ENCODE data around the gene DPYSL3. TPM values are rescaled to one million over a fixed set of nuclear protein-coding genes. Genes with fewer than 3 reads are reported as not detected.

DPYSL3 gene
- total and polyA plus RNA-seq, 2 donors: 3.7 to 9.2 TPM

DNA sequence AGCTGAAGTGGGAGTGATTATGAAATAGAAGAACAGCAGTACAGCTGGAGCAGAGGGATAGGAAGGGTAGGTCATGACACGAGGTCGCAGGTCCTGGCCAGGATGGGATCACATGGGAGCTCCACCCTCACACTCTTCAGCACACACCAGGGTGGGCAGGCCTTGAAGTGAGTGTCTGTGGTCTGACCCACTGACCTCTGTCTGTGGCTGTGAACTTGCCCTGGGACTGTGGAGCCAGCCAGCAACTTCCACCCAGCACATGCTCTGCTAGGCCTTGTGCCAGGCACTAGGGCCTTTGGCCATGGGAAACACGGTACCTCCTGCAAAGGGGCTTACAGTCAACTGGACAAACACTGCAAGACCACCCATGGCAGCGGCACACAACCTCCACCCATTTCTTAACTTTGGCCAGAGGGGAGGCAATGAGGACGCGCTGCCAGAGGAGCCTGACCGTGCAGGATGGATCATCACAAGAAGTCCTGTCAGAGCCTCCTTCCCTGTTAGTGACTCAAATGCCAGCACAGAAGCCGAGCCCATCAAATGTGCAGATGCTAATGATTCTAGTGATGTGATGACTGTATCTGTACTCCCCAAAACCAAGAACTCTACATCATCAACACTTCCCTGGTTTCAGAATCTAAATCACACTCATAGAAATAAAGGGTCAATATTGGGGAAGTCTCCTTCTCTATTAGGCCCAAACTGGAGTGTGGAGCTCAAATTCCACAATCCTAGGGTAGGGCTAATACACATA, 113.6 kb downstream of the DPYSL3 start:
- Histone ChIP-seq H3K4me1 (ENCODE audit: control insufficient read depth in 2 of 2, insufficient read depth in 2 of 2, low read length in 2 of 2) (no peaks in the 10 kb centered on the region), H3K4me3 (ENCODE audit: low read length in 2 of 2) (no peak overlapping the region), H3K9me3 (ENCODE audit: control insufficient read depth in 2 of 2, insufficient read depth in 1 of 2, low read length in 1 of 2) (no peaks in the 10 kb centered on the region), H3K36me3 (ENCODE audit: control insufficient read depth in 2 of 2, insufficient read depth in 2 of 2, low read length in 1 of 2) (no peaks in the 10 kb centered on the region), H3K27me3 (ENCODE audit: control insufficient read depth in 2 of 2, insufficient read depth in 1 of 2, low read length in 1 of 2) (no peaks in the 10 kb centered on the region), H3K27ac (ENCODE audit: low read depth in 1 of 2, low read length in 1 of 2) (no peak overlapping the region)
- WGBS: 81% methylated on average over 8 of the region's 8 CpGs
- no peak for DNase-seq (ENCODE audit: low read depth in 6 of 9, low spot score in 9 of 9)

DNA sequence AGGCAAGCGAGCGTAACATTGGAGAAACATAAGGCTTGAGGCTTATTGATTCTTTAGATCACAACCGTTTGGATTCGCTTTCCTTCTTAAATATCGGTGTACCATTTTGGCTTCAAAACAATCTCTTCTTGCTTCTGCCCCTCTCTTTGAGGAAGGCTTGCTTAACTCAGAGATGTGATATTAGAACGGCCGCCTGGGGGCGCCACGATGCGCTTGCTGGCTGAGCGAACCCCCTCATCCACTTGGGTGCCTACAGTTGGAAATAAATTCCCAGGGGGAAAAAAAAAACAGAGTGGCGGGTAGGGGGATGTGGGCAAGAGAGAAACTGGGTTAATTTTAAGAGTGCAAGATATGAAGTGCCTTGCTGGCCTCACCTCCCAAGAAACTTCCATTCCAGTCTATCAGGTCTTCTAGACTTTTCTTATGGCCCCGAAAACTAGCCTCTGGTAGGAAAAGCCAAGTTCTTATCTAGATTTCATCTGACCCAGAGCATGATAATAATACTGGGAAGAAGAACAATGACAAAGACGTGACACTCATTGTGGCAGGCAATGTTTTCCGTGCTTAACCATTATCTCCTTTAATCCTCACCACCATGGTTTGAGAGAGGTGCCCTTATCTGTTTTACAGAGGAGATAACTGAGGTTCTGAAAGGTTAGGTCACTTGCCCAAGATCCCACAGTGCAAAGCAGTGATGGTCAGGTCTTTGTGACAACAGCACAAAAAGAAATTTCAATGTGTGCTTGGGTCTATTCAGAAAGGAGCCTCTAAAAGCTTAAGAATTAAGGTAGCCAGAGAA, 115.8 kb downstream of the DPYSL3 start:
- H3K27ac ChIP-seq (ENCODE audit: low read depth in 1 of 2, low read length in 1 of 2): no peak overlapping the region
- DNase-seq (ENCODE audit: low read depth in 6 of 9, low spot score in 9 of 9): no peak
- WGBS: 93% methylated on average over 15 of the region's 15 CpGs
- H3K36me3 ChIP-seq (ENCODE audit: control insufficient read depth in 2 of 2, insufficient read depth in 2 of 2, low read length in 1 of 2): no peaks in the 10 kb centered on the region
- no peak overlapping the region for H3K4me3 ChIP-seq (ENCODE audit: low read length in 2 of 2)
- no peaks in the 10 kb centered on the region for H3K4me1 ChIP-seq (ENCODE audit: control insufficient read depth in 2 of 2, insufficient read depth in 2 of 2, low read length in 2 of 2)
- H3K9me3 ChIP-seq (ENCODE audit: control insufficient read depth in 2 of 2, insufficient read depth in 1 of 2, low read length in 1 of 2): no peaks in the 10 kb centered on the region
- H3K27me3 ChIP-seq (ENCODE audit: control insufficient read depth in 2 of 2, insufficient read depth in 1 of 2, low read length in 1 of 2): no peaks in the 10 kb centered on the region

DNA sequence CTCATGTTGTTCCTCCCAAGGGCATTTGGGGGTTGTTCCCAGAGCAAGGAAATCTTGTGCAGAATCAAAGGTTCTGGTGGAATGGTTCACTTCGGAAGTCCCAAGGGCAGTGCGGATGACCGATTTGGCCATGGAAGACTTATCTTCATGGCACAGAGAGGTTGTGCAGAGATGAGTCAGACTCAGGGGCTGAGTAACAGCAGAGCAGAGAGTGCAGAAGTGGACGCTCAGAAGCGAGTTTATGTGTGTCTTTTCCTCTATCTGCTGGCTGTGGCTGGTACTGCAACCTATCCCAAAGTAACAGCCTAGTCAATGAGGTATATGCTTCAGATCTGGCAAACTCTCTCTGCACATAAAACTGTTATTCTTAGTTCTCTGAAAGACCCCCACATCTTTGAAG, 118.1 kb downstream of the DPYSL3 start:
- Histone ChIP-seq H3K27me3 (ENCODE audit: control insufficient read depth in 2 of 2, insufficient read depth in 1 of 2, low read length in 1 of 2) (no peaks in the 10 kb centered on the region), H3K27ac (ENCODE audit: low read depth in 1 of 2, low read length in 1 of 2) (no peak overlapping the region), H3K9me3 (ENCODE audit: control insufficient read depth in 2 of 2, insufficient read depth in 1 of 2, low read length in 1 of 2) (no peaks in the 10 kb centered on the region), H3K4me3 (ENCODE audit: low read length in 2 of 2) (no peak overlapping the region), H3K4me1 (ENCODE audit: control insufficient read depth in 2 of 2, insufficient read depth in 2 of 2, low read length in 2 of 2) (no peaks in the 10 kb centered on the region), H3K36me3 (ENCODE audit: control insufficient read depth in 2 of 2, insufficient read depth in 2 of 2, low read length in 1 of 2) (no peaks in the 10 kb centered on the region)
- WGBS: 86% methylated on average over 5 of the region's 5 CpGs
- DNase-seq (ENCODE audit: low read depth in 6 of 9, low spot score in 9 of 9): no peak

DNA sequence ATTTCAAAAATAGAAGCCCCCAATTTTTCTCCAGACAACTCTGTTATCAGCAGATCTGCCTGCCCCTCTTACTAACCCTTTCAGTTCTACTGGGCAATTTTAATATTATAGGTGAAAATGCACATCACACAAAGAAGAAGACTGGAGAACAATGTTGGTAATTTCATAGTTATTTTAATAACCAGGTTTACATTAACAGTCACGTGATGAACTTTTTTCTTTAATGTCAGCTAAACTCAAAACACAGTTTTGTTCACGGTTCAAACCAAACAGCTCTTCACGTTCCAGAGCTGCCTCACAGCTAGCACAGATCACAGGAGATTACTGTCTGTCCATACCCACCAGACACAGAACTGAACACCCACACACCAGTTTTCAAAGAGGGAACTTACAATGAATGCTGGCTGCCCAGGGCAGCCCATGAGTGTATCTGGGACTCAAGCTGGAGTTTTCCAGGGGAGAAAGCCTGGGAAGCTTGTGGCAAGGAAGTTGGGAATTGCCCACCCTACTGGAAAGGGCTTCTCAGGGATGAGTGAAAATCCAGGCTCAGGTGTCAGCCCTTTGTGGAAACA, 119.1 kb downstream of the DPYSL3 start:
- H3K4me3 ChIP-seq (ENCODE audit: low read length in 2 of 2): no peak overlapping the region
- no peaks in the 10 kb centered on the region for H3K4me1 ChIP-seq (ENCODE audit: control insufficient read depth in 2 of 2, insufficient read depth in 2 of 2, low read length in 2 of 2)
- 91% methylated on average over 3 of the region's 3 CpGs for WGBS
- no peaks in the 10 kb centered on the region for H3K27me3 ChIP-seq (ENCODE audit: control insufficient read depth in 2 of 2, insufficient read depth in 1 of 2, low read length in 1 of 2)
- H3K9me3 ChIP-seq (ENCODE audit: control insufficient read depth in 2 of 2, insufficient read depth in 1 of 2, low read length in 1 of 2): no peaks in the 10 kb centered on the region
- no peak overlapping the region for H3K27ac ChIP-seq (ENCODE audit: low read depth in 1 of 2, low read length in 1 of 2)
- DNase-seq (ENCODE audit: low read depth in 6 of 9, low spot score in 9 of 9): no peak
- no peaks in the 10 kb centered on the region for H3K36me3 ChIP-seq (ENCODE audit: control insufficient read depth in 2 of 2, insufficient read depth in 2 of 2, low read length in 1 of 2)

DNA sequence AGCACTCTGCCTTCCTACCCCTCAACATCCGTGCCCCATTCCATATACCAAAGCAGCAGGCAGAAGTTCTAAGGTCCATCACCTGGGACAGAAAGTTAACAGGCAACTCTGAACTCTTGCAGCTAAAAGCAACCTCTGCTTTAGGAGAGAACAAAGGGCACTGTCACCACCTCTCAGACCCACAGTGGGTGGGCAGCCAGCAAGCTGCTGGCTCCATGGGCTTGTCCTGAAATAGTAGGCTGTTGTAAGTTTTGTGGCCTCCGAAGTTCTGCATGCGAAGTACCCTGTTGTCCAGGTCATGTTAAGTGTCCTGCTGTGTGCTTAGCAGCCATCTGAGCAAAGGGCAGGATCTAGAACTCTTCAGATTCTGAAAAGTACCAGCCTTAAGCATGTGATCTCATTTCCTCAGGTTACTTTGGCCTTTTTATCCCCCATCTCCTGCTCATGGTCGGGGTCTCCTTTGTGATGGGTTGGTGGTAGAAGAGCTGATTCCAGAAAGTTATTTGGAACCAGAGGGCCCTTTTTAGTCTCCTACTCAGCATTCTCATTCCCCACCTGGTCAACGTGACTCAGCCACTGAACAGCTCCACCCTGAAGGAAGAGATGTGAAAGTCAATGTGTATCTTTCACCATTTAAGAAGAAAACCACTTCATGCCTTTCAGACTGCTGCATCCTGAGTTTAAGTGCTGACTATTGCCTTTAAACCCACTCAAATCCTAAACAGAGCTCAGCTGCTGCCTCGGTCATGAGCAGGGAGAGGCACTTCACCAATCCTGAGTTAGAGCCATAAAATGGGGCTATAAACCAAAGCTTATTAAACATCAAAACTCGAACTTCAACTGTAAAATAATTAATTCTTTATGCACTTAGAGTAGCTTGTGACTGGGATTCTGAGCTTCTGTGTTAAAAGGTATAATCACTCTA, 121.4 kb downstream of the DPYSL3 start:
- Histone ChIP-seq H3K4me3 (ENCODE audit: low read length in 2 of 2) (no peak overlapping the region), H3K4me1 (ENCODE audit: control insufficient read depth in 2 of 2, insufficient read depth in 2 of 2, low read length in 2 of 2) (no peaks in the 10 kb centered on the region), H3K36me3 (ENCODE audit: control insufficient read depth in 2 of 2, insufficient read depth in 2 of 2, low read length in 1 of 2) (no peaks in the 10 kb centered on the region), H3K27me3 (ENCODE audit: control insufficient read depth in 2 of 2, insufficient read depth in 1 of 2, low read length in 1 of 2) (no peaks in the 10 kb centered on the region), H3K27ac (ENCODE audit: low read depth in 1 of 2, low read length in 1 of 2) (no peak overlapping the region), H3K9me3 (ENCODE audit: control insufficient read depth in 2 of 2, insufficient read depth in 1 of 2, low read length in 1 of 2) (no peaks in the 10 kb centered on the region)
- 90% methylated on average over 7 of the region's 7 CpGs for WGBS
- no peak for DNase-seq (ENCODE audit: low read depth in 6 of 9, low spot score in 9 of 9)

DNA sequence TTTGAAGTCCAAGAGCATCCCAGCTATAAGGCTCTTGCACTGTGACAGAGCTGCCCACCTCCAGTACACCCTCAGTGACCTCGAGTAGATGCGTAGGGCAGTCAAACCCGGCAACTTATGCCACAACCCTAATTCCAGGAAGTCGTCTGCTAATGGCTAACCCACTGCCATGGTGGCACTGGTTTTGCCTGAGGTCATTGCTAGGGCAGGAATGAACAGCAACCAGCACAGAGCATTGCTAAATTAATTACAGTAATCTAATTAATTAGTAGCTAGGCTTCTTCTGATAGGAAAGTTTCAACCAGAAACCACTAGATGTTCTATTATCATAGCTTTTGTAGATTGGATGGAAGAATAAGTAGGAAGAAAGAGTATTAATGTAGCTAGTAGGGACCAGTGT, 122.8 kb downstream of the DPYSL3 start:
- no peak overlapping the region for H3K4me3 ChIP-seq (ENCODE audit: low read length in 2 of 2)
- no peaks in the 10 kb centered on the region for H3K27me3 ChIP-seq (ENCODE audit: control insufficient read depth in 2 of 2, insufficient read depth in 1 of 2, low read length in 1 of 2)
- H3K27ac ChIP-seq (ENCODE audit: low read depth in 1 of 2, low read length in 1 of 2): no peak overlapping the region
- H3K36me3 ChIP-seq (ENCODE audit: control insufficient read depth in 2 of 2, insufficient read depth in 2 of 2, low read length in 1 of 2): no peaks in the 10 kb centered on the region
- no peak for DNase-seq (ENCODE audit: low read depth in 6 of 9, low spot score in 9 of 9)
- H3K9me3 ChIP-seq (ENCODE audit: control insufficient read depth in 2 of 2, insufficient read depth in 1 of 2, low read length in 1 of 2): no peaks in the 10 kb centered on the region
- 88% methylated on average over 4 of the region's 4 CpGs for WGBS
- H3K4me1 ChIP-seq (ENCODE audit: control insufficient read depth in 2 of 2, insufficient read depth in 2 of 2, low read length in 2 of 2): no peaks in the 10 kb centered on the region

DNA sequence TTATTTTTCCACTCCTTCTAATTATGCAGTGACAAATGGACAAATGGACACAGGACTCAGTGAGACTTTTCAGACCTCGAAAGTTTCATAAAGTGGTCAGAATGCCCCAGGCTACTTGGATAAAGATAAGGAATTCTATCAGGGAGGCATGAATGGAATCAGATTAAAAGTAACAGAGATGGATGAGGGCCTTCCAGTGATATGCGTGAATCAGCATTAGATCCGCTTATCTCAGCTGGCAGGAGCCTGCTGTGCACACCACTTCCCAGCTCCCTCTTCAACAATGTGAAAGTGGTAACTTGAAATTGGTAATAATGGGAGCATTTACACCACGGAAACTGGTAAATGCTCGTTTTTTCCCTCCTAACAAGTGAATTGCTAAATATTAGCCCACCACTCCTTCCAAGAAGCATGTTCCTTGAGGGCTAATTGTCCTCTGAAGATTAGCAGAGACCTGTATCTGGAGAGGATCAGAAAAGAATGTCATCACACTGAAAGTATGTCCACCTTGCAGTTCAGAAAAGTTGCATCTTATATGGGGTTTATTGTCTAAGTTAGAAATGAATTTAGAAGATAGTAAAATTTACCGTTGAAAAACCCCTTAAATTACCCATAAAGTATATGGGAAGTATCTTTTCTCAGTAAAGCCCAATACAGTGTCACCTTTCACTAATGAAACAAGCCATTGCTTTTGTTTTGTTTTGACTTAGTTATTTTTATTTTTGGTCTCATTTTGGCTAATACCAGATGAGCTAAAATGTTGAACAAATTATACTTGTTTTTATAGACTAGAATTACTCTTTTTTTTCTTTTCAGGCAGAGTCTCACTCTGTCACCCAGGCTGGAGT, 125.3 kb downstream of the DPYSL3 start:
- Histone ChIP-seq H3K4me1 (ENCODE audit: control insufficient read depth in 2 of 2, insufficient read depth in 2 of 2, low read length in 2 of 2) (no peaks in the 10 kb centered on the region), H3K36me3 (ENCODE audit: control insufficient read depth in 2 of 2, insufficient read depth in 2 of 2, low read length in 1 of 2) (no peaks in the 10 kb centered on the region), H3K9me3 (ENCODE audit: control insufficient read depth in 2 of 2, insufficient read depth in 1 of 2, low read length in 1 of 2) (no peaks in the 10 kb centered on the region), H3K27me3 (ENCODE audit: control insufficient read depth in 2 of 2, insufficient read depth in 1 of 2, low read length in 1 of 2) (no peaks in the 10 kb centered on the region), H3K4me3 (ENCODE audit: low read length in 2 of 2) (no peak overlapping the region), H3K27ac (ENCODE audit: low read depth in 1 of 2, low read length in 1 of 2) (no peak overlapping the region)
- no peak for DNase-seq (ENCODE audit: low read depth in 6 of 9, low spot score in 9 of 9)
- 88% methylated on average over 6 of the region's 6 CpGs for WGBS

DNA sequence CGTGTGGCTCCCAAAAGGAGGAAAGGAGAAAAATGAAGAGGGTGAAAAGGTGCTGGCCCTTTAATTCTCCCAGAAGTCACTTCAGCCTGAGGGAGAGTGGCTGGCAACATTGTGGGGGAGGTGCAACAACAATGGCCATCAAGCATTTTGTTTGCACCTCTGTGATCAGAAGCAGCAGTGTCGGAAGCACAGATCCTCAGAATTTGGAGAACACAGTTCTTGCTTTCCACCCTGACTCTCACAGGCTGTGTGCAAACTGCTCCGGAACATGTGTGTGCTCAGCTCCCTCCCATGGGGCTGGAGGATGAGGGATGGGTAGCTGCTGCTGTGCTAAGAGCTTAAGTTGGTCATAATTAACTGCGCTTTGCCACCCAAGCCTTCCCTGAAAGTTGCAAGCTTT, 127.1 kb downstream of the DPYSL3 start:
- WGBS: 88% methylated on average over 4 of the region's 4 CpGs
- Histone ChIP-seq H3K9me3 (ENCODE audit: control insufficient read depth in 2 of 2, insufficient read depth in 1 of 2, low read length in 1 of 2) (no peaks in the 10 kb centered on the region), H3K36me3 (ENCODE audit: control insufficient read depth in 2 of 2, insufficient read depth in 2 of 2, low read length in 1 of 2) (no peaks in the 10 kb centered on the region), H3K27ac (ENCODE audit: low read depth in 1 of 2, low read length in 1 of 2) (no peak overlapping the region), H3K27me3 (ENCODE audit: control insufficient read depth in 2 of 2, insufficient read depth in 1 of 2, low read length in 1 of 2) (no peaks in the 10 kb centered on the region), H3K4me3 (ENCODE audit: low read length in 2 of 2) (no peak overlapping the region), H3K4me1 (ENCODE audit: control insufficient read depth in 2 of 2, insufficient read depth in 2 of 2, low read length in 2 of 2) (no peaks in the 10 kb centered on the region)
- DNase-seq (ENCODE audit: low read depth in 6 of 9, low spot score in 9 of 9): no peak
